HG03095 (cell line): Measurements from ENCODE around the gene NCBP2.
"Not testable (repeated sequence)": the region's sequence is repeated elsewhere in the genome, so short reads cannot be mapped to it uniquely, and the experiment has no call there.

Experiments
- ATAC-seq: cut with Tn5 transposase; IDR thresholded peaks from one replicate; pipeline ENCODE4 v1.9.1; 2021; ENCODE audit warnings: moderate library complexity; ENCODE audit not compliant: unreplicated experiment

Gene NCBP2

DNA sequence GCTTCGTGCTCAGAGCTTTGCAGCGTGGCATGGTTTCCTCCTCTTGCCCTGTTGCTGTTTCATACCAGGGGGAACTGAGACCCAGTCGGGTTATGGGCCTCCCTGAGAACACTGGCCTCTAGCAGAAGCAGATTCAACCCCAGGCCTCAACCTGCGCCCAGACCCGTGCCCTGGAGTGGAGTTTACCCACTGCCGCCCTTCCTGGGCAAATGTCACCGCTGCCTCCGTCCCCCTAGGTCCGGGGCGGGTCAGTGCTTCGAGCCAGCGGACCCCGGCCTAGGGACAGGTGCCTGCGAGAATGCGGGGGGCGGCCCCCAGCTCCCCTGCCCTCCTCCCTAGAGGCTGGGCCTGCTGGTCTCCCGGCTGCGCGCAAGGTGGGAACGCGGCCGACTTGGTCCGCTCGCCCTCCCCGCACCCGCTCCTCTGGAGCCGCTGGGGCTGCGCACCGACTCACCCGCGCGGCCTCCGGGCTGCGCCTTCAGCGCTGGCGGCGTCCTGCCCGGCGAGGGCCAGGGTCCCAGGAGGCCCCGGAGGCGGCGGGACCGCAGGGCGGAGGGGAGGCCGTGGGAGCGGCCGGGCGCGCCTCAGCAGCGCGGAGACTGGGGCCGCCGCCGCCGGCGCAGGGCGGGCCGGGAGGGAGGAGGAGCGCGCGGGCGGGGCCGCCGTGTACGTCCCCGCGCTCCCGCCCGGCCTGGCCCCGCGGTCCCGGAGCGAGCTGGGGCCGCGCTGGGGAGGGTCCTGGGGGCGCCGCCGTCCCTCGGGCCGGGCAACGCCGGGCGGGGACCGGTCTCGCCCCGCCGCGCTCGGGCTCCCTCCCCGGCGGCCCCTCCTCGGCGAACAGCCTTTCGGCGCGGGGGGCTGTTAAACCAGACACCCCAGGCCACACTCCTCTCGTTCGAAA lies 26.2 kb upstream of the NCBP2 start, which contains the start of gene PIGZ:
PIGZ (minus strand) TSS at position 601 of the 901 bp plus-strand sequence. CDS start 16,802 bp downstream, outside the sequence.
- ATAC-seq: peak; percentile 56

DNA sequence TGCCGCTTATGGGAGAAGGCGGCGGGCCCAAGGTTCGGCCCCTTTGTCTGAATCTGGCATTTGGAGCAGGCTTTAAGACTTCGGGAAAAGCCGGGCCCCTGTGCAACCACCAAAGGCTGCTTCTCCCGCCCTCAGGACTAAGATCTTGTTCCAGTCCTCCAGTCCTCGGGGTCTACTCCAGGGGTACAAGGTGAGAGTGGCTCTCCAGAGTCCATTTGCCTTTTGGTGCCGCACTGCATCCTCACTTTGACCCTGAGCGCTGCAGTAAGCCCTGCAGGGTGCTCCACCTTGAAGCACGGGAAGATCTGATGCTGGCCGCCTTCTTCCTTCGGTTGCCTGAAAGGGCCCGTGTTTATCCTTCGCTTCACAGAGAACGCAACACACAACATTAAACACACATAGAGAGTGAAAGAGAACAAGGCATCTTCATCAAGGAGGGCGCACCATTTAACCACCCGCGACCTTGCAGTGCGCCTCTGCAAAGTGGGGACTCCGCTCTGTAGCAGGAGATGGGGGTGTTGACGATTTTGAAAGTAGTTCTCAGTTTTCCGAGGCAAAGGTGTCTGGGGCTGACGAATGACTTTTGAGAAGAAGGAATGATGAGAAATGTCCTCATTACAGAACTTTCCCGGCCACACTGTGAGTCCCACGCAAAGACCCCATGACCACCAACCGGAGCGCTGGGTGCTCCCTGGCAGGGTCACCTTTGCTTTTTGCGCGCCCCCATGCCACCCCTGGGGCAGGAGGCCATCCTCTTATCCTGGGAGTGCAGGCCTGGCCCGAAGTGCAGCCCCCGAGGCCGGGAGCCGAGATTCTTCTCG lies 25.3 kb upstream of the NCBP2 start:
- no peak for ATAC-seq

DNA sequence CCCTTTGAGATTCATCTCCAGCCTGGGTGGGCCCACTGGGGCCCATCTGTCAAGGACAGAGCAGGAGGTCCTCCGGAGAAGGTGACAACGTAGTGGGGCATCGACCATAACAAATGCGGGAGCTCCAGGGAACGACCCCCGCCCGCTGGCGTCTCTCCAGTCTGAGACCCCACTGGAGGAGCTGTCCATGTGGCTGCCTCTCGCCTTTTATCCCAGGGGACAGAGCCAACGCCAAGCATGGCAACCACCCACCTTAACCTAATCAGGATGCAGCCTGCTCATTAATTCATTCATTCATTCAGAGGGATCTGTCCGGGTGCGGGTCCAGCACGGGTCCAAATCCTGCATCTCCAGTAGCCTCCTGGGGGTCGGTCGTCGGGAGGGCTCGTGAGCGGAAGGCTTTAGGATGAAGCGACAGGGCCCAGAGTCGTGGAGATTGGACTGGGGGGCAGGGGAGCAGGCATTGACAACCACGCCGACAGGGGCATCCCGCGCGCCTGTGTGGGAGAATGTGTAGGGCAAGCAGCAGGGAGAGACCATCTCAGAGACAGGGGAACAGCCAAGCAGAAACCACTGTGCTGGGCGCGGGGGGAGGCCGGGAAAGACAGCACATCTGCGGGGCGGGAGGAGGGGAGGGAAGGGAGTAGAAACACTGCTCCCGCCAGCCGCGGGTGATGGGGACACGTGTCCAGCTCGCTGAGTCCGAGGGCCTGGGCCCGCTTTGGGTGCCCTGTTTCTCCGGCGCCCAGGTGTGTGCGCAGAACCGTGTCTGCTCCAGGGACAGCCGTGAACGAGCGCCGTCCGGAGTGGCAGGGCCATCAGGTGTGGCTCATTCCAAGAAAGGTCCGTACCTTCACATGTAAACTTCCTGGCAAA lies 24.4 kb upstream of the NCBP2 start:
- no peak for ATAC-seq

DNA sequence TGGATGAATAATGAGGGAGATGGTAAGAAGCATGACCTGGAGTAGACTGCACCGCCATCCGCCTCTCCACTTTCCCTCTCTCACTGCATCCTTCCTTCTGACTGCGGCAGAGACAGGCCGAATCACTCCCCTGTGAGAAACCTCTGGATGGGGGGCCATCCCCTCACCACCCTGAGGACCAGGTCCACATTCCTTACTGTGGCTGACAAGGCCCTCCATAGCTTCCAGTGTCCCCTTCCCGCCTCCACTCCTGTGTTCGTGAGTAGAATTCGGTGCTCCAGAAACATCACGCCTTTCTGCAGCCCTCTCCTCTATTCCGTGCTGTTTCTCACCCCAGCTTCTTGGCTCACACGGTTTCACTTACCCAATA lies 23.5 kb upstream of the NCBP2 start:
- ATAC-seq: no peak

DNA sequence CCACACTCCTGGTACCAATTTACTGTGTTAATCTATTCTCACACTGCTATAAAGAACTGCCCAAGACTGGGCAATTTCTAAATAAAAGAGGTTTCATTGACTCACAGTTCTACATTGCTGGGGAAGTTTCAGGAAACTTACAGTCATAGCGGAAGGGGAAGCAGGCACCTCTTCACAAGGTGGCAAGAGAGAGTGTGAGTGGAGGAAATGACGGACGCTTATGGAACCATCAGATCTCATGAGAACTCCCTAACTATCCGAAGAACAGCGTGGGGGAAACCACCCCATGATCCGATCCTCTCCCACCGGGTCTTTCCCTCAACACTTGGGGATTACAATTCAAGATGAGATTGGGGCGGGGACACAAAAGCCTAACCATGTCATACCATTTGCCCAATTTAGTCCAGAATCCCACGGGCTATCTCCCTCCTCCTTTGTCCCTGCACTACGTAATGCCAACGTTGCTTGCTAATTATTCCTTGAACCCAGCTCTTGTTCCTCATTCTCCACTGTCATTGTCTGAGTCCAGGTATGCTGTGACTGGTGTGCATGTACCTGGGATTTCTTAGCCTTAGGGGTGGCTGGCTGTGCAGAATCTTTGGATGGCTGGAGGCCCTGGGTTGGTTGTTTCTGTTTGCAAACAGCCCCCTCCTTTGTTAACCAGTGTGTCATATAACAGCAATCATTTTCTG lies 22.9 kb upstream of the NCBP2 start:
- ATAC-seq: no peak

GRCh38 chr3:196963631-196963953 lies 21.3 kb upstream of the NCBP2 start:
- ATAC-seq: no peak

- ATAC-seq: no peak
These were observed 20.8 kb upstream of the NCBP2 start for GRCh38 chr3:196962930-196963630.

DNA sequence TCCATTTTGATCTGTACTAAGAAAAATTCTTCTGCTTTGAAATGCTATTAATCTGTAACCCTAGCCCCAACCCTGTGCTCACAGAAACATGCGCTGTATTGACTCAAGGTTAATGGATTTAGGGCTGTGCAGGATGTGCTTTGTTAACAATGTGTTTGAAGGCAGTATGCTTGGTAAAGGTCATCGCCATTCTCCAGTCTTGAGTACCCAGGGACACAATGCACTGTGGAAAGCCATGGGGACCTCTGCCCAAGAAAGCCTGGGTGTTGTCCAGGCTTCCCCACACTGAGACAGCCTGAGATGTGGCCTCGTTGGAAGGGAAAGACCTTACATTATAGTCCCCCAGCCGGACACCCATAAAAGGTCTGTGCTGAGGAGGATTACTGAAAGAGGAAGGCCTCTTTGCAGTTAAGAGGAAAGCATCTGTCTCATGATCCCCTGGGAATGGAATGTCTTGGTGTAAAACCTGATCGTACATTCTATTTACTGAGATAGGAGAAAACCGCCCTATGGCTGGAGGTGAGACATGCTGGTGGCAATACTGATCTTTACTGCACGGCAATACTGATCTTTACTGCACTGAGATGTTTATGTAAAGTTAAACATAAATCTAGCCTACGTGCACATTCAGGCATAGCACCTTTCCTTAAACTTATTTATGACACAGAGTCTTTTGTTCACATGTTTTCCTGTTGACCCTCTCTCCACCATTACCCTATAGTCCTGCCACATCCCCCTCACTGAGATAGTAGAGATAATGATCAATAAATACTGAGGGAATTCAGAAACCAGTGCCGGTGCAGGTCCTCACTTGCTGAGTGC lies 20.0 kb upstream of the NCBP2 start:
- no peak for ATAC-seq

DNA sequence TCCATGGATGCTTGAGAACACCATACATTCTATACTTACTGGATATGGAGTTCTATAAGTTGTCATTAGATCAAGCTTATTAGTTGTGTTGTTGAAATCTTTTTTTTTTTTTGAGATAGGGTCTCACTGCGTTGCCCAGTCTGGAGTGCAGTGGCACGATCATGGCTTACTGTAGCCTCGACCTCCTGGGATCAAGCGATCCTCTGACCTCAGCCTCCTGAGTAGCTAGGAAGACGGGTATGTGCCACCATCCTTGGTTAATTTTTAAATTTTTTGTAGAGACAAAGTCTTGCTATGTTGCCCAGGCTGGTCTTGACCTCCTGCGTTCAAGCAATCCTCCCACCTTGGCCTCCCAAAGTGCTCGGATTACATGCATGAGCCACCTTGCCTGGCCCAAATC lies 12.5 kb upstream of the NCBP2 start:
- no peak for ATAC-seq

- ATAC-seq: no peak
These were observed 9.0 kb upstream of the NCBP2 start for GRCh38 chr3:196951371-196951770.

- no peak for ATAC-seq
These were observed 7.4 kb upstream of the NCBP2 start for GRCh38 chr3:196949750-196950149.

DNA sequence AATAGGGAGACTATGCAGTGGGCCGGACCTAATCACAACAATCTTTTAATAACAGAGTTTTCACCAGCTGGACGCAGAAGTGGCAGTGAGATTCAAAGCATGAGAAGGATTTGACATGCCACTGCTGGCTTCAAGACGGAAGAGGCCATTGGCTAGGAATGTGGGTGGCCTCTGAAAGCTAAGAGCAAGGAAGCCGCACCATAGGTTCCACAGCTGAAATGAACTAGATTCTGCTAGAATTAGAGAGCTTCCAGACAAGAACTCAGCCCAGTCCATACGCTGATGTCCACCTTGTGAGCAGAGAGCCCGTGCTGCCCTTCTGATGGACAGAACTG lies 6.9 kb upstream of the NCBP2 start:
- no peak for ATAC-seq

DNA sequence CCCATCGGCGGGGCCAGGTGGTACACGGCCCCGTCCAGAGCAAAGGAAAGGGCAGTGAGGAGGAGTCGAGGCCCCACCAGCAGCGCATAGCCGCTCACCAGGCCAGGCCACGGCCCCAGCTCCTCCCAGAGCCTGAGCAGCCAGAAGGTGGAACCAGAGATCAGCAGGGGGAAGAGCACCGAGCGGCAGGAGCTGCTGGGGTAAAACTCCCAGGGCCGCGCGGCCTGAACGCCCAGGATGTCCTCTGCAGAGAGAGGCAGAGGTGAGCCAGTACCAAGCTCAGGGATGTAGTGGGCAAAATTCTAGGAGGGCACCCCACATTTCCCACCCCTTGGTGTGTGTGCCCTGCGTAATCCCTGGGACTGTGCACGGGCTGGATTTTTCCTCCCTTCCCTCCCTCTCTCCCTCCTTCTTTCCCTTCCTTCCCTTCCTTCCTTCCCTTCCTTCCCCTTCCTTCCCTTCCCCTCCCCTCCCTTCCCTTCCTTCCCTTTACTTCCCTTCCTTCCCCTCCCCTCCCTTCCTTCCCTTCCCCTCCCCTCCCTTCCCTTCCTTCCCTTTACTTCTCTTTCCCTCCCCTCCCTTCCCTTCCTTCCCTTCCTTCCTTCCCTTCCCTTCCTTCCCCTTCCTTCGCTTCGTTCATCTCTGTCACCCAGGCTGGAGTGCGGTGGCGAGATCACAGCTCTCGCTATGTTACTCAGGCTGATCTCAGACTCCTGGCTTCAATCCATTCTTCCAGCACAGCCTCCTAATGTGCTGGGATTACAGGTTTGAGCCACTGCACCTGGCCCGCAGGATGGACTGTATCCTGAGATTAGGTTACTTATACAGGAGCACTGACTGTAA lies 6.3 kb upstream of the NCBP2 start:
- ATAC-seq: no peak

DNA sequence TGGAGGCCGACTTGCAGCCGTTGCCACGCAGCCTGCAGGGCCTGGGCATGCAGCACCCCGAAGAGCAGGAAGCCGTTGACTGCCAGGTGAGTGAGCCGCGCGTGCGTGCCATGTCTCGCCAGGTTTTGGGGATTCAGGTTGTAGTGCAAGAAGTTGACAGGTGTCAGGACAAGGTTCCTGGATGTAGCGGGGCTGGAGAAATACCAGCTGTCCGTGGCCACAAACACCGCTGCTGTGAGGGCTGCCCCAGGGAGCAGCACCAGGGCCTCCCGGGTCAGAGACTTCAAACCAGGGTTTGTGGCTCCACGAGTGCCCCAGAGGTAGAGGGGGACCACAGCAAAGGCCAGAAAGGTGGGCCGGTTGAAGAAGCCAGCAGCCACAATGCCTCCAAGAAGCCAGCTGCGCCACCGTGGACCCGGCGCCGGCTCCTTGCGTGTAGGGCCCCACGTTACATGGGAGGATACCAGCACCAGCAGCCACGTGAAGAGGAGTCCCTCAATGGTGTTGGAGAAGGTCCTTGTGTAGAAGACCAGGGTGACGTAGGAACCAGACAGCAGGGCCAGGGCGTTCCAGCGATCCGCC lies 5.6 kb upstream of the NCBP2 start:
- ATAC-seq: no peak

DNA sequence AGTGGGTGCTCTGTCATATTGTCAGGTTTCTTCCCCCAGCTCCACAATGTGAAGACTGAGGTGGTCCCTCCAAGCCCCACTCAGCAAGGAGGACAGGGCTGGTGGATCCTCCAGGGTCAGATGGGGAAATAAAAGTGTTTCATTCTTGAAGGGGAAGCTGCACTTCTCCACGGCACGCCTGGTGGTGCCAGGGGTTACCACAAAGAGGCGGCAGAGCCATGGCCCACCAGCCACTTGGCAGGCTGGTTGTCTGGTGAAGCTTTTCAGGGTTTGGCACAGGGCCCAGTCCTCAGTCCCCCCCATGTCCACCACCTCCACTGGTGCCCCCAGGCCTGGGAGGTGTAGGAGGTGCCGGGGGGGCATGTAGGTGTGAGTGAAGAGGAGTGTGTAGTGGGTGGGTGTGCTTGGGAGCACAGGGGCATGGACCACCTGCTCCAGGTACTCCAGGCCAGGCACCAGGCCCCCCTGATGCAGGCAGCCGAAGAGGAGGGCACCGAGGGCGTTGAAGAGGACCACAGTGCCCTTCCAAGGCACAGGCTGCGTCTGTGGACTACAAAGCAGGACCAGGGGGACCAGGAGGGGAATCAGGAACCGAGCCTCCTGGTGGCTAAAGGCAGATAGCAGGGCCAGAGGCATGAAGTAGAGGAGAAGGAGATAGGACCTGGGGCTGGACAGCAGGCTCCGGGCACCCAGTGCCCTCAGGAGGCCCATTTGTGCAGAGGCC lies 5.0 kb upstream of the NCBP2 start:
- no peak for ATAC-seq

DNA sequence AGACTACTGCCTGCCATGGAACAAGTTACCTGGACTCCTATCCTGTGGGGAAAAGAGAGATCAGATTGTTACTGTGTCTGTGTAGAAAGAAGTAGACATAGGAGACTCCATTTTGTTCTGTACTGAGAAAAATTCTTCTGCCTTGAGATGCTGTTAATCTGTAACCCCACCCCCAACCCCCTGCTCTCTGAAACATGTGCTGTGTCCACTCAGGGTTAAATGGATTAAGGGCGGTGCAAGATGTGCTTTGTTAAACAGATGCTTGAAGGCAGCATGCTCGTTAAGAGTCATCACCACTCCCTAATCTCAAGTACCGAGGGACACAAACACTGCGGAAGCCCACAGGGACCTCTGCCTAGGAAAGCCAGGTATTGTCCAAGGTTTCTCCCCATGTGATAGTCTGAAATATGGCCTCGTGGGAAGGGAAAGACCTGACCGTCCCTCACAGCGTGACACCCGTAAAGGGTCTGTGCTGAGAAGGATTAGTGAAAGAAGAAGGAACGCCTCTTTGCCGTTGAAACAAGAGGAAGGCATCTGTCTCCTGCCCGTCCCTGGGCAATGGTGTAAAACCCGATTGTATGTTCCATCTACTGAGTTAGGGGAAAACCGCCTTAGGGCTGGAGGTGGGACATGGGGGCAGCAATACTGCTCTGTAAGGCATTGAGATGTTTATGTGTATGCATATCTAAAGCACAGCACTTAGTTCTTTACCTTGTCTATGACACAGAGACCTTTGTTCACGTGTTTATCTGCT lies 1.9 kb upstream of the NCBP2 start:
- not testable (repeated sequence) for ATAC-seq

DNA sequence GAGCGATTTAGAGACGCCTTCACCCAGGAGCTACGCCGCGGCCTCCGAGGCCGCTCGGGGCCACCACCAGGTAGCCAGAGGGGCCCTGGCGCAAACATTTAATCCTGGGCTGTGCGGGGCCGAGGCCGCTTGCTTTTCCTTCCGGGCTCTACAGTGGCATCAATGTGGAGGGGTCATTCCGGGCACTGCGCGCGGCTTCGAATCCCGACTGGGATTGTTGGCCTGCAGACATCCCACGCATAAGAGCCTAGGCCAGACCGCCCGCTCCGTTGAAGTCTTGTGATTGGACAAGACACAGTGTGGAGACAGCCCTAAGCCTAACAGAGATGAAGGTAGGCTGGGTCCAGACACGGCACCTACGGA lies 568 bp upstream of the NCBP2 start:
- peak; percentile 10 for ATAC-seq
